Measurements from ENCODE around the gene FRAS1.

GRCh38 chr4:78145622-78146021 lies 88.5 kb downstream of the FRAS1 start:
- no peak for TF ChIP-seq GATA2 (IDR thresholded peaks at IDR 0.05; ENCODE audit: low read depth, low read length)
- no peak for TF ChIP-seq GATA3 (IDR thresholded peaks at IDR 0.05; ENCODE audit: low read depth, low read length)
